NB4 (cell line): ENCODE results near the gene OLFM1.
"Not testable (repeated sequence)": the region's sequence is repeated elsewhere in the genome, so short reads cannot be mapped to it uniquely, and the experiment has no call there.

ENCODE experiments used
- DNase-seq: peaks from one replicate; pipeline ENCODE4 v3.0.0; 2010; ENCODE audit warnings: low read depth
- H3K4me3 ChIP-seq: one replicate; pipeline ENCODE4 v1.5.1; 2011; ENCODE audit warnings: mild to moderate bottlenecking, low read depth, low read length, moderate library complexity
- CTCF ChIP-seq: IDR thresholded peaks from one replicate; pipeline ENCODE4 v1.5.1; 2012; ENCODE audit warnings: low read depth, low read length
- MAX ChIP-seq: IDR thresholded peaks from 2 replicates; pipeline ENCODE4 v1.6.1; 2011; ENCODE audit warnings: low read depth, low read length
- MYC ChIP-seq: IDR thresholded peaks from 2 replicates; pipeline ENCODE4 v1.6.1; 2011; ENCODE audit warnings: low read depth, low read length
- POLR2A ChIP-seq: IDR thresholded peaks from 2 replicates; pipeline ENCODE4 v1.6.1; 2011; ENCODE audit warnings: mild to moderate bottlenecking; ENCODE audit not compliant: insufficient read length; ENCODE audit errors: extremely low read depth

Gene OLFM1

GRCh38 chr9:135062254-135062653 is 25.2 kb upstream of the OLFM1 start:
- no peak for TF ChIP-seq POLR2A
- no peak for TF ChIP-seq MAX
- TF ChIP-seq MYC: no peak
- TF ChIP-seq CTCF: no peak
- DNase-seq: no peak
- no peak overlapping the region for H3K4me3 ChIP-seq

DNA sequence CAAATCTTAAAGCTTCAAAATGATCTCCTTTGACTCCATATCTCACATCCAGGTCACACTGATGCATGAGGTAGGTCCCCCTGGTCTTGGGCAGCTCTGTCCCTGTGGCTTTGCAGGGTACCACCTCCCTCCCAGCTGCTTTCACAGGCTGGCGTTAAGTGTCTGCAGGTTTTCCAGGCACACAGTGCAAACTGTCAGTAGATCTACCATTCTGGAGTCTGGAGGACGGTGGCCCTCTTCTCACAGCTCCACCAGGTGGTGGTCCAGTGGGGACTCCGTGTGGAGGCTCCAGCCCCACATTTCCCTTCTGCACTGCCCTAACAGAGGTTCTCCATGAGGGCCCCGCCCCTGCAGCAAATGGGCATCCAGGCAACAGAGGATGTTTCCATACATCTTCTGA is 24.0 kb upstream of the OLFM1 start:
- not testable (repeated sequence) for DNase-seq, H3K4me3 ChIP-seq

- not testable (repeated sequence) for DNase-seq, H3K4me3 ChIP-seq
Observed at GRCh38 chr9:135063888-135064287, 23.6 kb upstream of the OLFM1 start.

GRCh38 chr9:135065151-135065550 is 22.3 kb upstream of the OLFM1 start:
- no peak for DNase-seq
- no peak for TF ChIP-seq MAX
- no peak for TF ChIP-seq POLR2A
- no peak for TF ChIP-seq CTCF
- no peak overlapping the region for H3K4me3 ChIP-seq

DNA sequence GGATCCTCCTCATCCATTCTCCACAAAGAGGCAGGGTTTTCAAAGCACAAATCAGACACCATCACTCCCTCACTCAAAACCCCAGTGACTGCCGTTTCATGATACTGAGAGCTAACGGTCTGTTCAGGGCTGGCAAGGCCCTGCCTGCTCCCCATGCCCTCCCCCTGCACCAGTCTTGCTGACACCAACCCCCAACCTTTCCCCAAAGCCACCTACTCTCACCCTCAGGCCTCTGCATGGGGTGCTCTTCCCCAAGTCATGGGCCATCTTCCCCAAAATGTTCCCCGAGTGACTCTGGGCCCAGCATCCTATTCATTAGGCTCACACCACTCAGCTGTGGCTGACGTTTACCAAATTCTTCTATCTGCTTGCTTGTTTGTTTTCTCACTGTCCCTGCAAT is 21.7 kb upstream of the OLFM1 start:
- no peak for TF ChIP-seq CTCF
- no peak for TF ChIP-seq MAX
- no peak for TF ChIP-seq MYC
- no peak for TF ChIP-seq POLR2A
- H3K4me3 ChIP-seq: no peak overlapping the region
- no peak for DNase-seq

DNA sequence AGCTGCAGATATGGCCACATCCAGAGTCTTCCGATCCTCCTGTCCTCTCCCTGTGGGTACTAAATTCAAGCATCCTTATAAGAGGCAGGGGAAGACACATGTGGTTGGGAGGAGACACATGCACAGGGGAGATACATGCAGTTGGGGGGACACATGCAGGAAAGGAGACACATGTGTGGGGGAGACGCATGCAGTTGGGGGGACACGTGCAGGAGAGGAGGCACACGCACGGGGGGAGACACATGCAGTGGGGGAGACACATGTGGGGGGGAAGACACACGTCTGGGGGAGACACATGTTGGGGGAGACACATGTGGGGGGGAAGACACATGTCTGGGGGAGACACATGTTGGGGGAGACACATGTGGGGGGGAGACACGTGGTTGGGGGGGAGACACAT is 21.2 kb upstream of the OLFM1 start:
- no peak overlapping the region for H3K4me3 ChIP-seq
- no peak for DNase-seq
- TF ChIP-seq MAX (no peak), CTCF (no peak), MYC (no peak), POLR2A (no peak)

GRCh38 chr9:135067096-135067710 is 20.3 kb upstream of the OLFM1 start:
- TF ChIP-seq CTCF (no peak), MYC (no peak), MAX (no peak), POLR2A (no peak)
- DNase-seq: no peak
- no peak overlapping the region for H3K4me3 ChIP-seq
